ENCODE data around the gene PMPCA.

Gene PMPCA

GRCh38 chr9:136381966-136382513, 28.4 kb upstream of the PMPCA start:
- no peak for TF ChIP-seq EZH2 (IDR thresholded peaks at IDR 0.05; ENCODE audit: borderline replicate concordance, low read length)
- TF ChIP-seq, protein P1, sequence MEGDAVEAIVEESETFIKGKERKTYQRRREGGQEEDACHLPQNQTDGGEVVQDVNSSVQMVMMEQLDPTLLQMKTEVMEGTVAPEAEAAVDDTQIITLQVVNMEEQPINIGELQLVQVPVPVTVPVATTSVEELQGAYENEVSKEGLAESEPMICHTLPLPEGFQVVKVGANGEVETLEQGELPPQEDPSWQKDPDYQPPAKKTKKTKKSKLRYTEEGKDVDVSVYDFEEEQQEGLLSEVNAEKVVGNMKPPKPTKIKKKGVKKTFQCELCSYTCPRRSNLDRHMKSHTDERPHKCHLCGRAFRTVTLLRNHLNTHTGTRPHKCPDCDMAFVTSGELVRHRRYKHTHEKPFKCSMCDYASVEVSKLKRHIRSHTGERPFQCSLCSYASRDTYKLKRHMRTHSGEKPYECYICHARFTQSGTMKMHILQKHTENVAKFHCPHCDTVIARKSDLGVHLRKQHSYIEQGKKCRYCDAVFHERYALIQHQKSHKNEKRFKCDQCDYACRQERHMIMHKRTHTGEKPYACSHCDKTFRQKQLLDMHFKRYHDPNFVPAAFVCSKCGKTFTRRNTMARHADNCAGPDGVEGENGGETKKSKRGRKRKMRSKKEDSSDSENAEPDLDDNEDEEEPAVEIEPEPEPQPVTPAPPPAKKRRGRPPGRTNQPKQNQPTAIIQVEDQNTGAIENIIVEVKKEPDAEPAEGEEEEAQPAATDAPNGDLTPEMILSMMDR (IDR thresholded peaks at IDR 0.05; ENCODE audit: low read length), result no peak
- H3F3A ChIP-seq (ENCODE audit: insufficient read depth, low read length), result no peaks in the 10 kb centered on the region
- no peak overlapping the region for H3K9ac ChIP-seq (ENCODE audit: low read length)
- no peaks in the 10 kb centered on the region for H3K9me3 ChIP-seq (ENCODE audit: low read length)
- H3K4me3 ChIP-seq (ENCODE audit: low read depth, low read length, poor library complexity, severe bottlenecking), result no peak overlapping the region
- H2AFZ ChIP-seq (ENCODE audit: low read length), result no peak overlapping the region
- H3K4me1 ChIP-seq (ENCODE audit: insufficient read depth, low read length, severe bottlenecking), result no peaks in the 10 kb centered on the region
- no peaks in the 10 kb centered on the region for H3K27me3 ChIP-seq (ENCODE audit: insufficient read depth, low read length)
- no peaks in the 10 kb centered on the region for H3K79me2 ChIP-seq (ENCODE audit: insufficient read depth, low read length)
- H3K9me2 ChIP-seq (ENCODE audit: low read depth, low read length), result no peaks in the 10 kb centered on the region
- H3K4me2 ChIP-seq (ENCODE audit: low read length), result no peak overlapping the region
- H4K20me1 ChIP-seq (ENCODE audit: insufficient read depth, low read length), result no peaks in the 10 kb centered on the region
- H3K27ac ChIP-seq (ENCODE audit: low read depth, low read length, poor library complexity, severe bottlenecking), result no peak overlapping the region
- H3K36me3 ChIP-seq (ENCODE audit: insufficient read depth, low read length), result peaks cover 75% of the 10 kb centered on the region

DNA sequence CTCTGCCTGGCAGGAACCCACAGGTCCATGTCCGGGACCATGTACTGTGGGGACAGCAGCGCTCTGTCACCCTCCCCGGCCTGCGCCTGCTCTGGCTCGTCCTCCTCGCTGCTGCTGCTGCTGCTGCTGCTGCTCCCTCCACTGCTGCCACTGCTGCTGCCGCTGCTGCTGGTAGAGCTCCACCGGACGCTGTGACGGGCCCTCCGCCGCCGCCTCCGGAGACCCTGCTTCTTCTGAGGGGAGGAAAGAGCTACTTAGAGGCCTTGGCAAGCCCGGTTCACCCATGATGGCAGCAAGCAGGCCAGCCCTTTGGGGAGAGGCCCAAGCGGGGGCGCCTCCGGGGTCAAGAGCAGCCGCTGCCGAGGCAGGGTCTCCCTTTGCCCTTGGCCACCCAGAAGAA, 27.0 kb upstream of the PMPCA start:
- Histone ChIP-seq H3K36me3 (ENCODE audit: insufficient read depth, low read length) (peaks cover 83% of the 10 kb centered on the region), H3K27ac (ENCODE audit: low read depth, low read length, poor library complexity, severe bottlenecking) (no peak overlapping the region), H3K4me2 (ENCODE audit: low read length) (no peak overlapping the region), H3K79me2 (ENCODE audit: insufficient read depth, low read length) (no peaks in the 10 kb centered on the region), H4K20me1 (ENCODE audit: insufficient read depth, low read length) (no peaks in the 10 kb centered on the region), H3F3A (ENCODE audit: insufficient read depth, low read length) (no peaks in the 10 kb centered on the region), H3K9me2 (ENCODE audit: low read depth, low read length) (no peaks in the 10 kb centered on the region), H2AFZ (ENCODE audit: low read length) (no peak overlapping the region), H3K27me3 (ENCODE audit: insufficient read depth, low read length) (no peaks in the 10 kb centered on the region), H3K9ac (ENCODE audit: low read length) (no peak overlapping the region), H3K4me1 (ENCODE audit: insufficient read depth, low read length, severe bottlenecking) (no peaks in the 10 kb centered on the region), H3K9me3 (ENCODE audit: low read length) (no peaks in the 10 kb centered on the region), H3K4me3 (ENCODE audit: low read depth, low read length, poor library complexity, severe bottlenecking) (no peak overlapping the region)
- TF ChIP-seq, protein P1 (IDR thresholded peaks at IDR 0.05; ENCODE audit: low read length), result no peak
- TF ChIP-seq EZH2 (IDR thresholded peaks at IDR 0.05; ENCODE audit: borderline replicate concordance, low read length), result no peak

GRCh38 chr9:136385015-136385414, 25.4 kb upstream of the PMPCA start:
- H3K79me2 ChIP-seq (ENCODE audit: insufficient read depth, low read length), result no peaks in the 10 kb centered on the region
- TF ChIP-seq EZH2 (IDR thresholded peaks at IDR 0.05; ENCODE audit: borderline replicate concordance, low read length), result no peak
- TF ChIP-seq, protein P1 (IDR thresholded peaks at IDR 0.05; ENCODE audit: low read length), result no peak
- no peaks in the 10 kb centered on the region for H3K4me1 ChIP-seq (ENCODE audit: insufficient read depth, low read length, severe bottlenecking)
- H3K9ac ChIP-seq (ENCODE audit: low read length), result no peak overlapping the region
- no peaks in the 10 kb centered on the region for H3K27me3 ChIP-seq (ENCODE audit: insufficient read depth, low read length)
- no peak overlapping the region for H3K4me3 ChIP-seq (ENCODE audit: low read depth, low read length, poor library complexity, severe bottlenecking)
- no peaks in the 10 kb centered on the region for H3F3A ChIP-seq (ENCODE audit: insufficient read depth, low read length)
- H3K4me2 ChIP-seq (ENCODE audit: low read length), result no peak overlapping the region
- no peaks in the 10 kb centered on the region for H3K9me2 ChIP-seq (ENCODE audit: low read depth, low read length)
- no peaks in the 10 kb centered on the region for H4K20me1 ChIP-seq (ENCODE audit: insufficient read depth, low read length)
- no peak overlapping the region for H2AFZ ChIP-seq (ENCODE audit: low read length)
- H3K36me3 ChIP-seq (ENCODE audit: insufficient read depth, low read length), result peaks cover 84% of the 10 kb centered on the region
- H3K27ac ChIP-seq (ENCODE audit: low read depth, low read length, poor library complexity, severe bottlenecking), result no peak overlapping the region
- H3K9me3 ChIP-seq (ENCODE audit: low read length), result no peaks in the 10 kb centered on the region

Measured in OCI-LY1 (cell line).